HFFc6 (cell line): Measurements from ENCODE around the gene CCDC92. TPM values are rescaled to one million over a fixed set of nuclear protein-coding genes. Genes with fewer than 3 reads are reported as not detected.

ENCODE experiments used
- DNase-seq: peaks from one replicate; pipeline ENCODE4 v3.0.0-alpha.2; 2018
- H3K27ac Mint-ChIP-seq: 2 replicates; pipeline ENCODE4 v1.8.0; 2020; ENCODE audit warnings: mild to moderate bottlenecking, mixed read lengths
- H3K27me3 Mint-ChIP-seq: 2 replicates; pipeline ENCODE4 v1.8.0; 2021; ENCODE audit warnings: mild to moderate bottlenecking, moderate library complexity, mixed read lengths; ENCODE audit not compliant: insufficient read depth
- H3K36me3 Mint-ChIP-seq: 2 replicates; pipeline ENCODE4 v1.8.0; 2021; ENCODE audit warnings: low read depth, mixed read lengths
- H3K4me1 Mint-ChIP-seq: 2 replicates; pipeline ENCODE4 v1.8.0; 2020; ENCODE audit warnings: low read depth, mixed read lengths
- H3K4me3 Mint-ChIP-seq: 2 replicates; pipeline ENCODE4 v1.8.0; 2020; ENCODE audit warnings: mild to moderate bottlenecking, moderate library complexity, mixed read lengths
- H3K9me3 Mint-ChIP-seq: 2 replicates; pipeline ENCODE4 v1.8.0; 2020; ENCODE audit warnings: mild to moderate bottlenecking, mixed read lengths
- total RNA-seq, 6 experiments: library from RNA; stranded (reverse); fragmentation: NEBNext Ultra II Directional; extraction: Animal tissue kit (Norgen Biotek cat#: 25700); gene quantifications; 2 replicates in 1 of 6; 3 replicates in 5 of 6; pipeline ENCODE4 v1.2.3, GENCODE V29; 2021
- TF ChIP-seq, protein P1 (sequence below): fragments of 200-600 bp; sonication (generic); IDR thresholded peaks from 2 replicates; pipeline ENCODE4 v1.5.0; 2021; ENCODE audit warnings: antibody characterized with exemption, mild to moderate bottlenecking

The CCDC92 gene
- total RNA-seq, 6 experiments from 2014 or later: 48.3 to 55.1 (median 51.6) TPM

DNA sequence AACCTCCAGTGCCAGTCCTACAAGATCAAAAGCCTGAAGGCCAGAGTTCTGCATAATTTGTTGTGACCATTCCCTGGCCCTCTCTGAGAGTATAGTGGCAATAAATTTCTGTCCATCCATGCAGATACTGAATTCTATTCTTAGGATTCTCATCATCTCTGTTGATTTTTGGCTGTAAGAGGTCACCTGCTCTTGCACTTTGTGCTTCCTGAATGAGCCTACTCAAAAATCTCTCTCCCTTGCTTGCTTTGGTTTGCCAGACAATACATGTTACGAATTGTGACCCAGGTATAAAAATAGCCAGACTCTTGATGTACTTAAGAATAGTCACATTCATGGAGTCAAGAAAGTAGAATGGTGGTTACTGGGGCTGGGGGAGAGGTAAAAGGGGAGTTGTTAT lies 17.1 kb upstream of the CCDC92 start:
- no peak for DNase-seq
- no peak overlapping the region for H3K27ac Mint-ChIP-seq
- no peaks in the 10 kb centered on the region for H3K27me3 Mint-ChIP-seq
- TF ChIP-seq, protein P1, sequence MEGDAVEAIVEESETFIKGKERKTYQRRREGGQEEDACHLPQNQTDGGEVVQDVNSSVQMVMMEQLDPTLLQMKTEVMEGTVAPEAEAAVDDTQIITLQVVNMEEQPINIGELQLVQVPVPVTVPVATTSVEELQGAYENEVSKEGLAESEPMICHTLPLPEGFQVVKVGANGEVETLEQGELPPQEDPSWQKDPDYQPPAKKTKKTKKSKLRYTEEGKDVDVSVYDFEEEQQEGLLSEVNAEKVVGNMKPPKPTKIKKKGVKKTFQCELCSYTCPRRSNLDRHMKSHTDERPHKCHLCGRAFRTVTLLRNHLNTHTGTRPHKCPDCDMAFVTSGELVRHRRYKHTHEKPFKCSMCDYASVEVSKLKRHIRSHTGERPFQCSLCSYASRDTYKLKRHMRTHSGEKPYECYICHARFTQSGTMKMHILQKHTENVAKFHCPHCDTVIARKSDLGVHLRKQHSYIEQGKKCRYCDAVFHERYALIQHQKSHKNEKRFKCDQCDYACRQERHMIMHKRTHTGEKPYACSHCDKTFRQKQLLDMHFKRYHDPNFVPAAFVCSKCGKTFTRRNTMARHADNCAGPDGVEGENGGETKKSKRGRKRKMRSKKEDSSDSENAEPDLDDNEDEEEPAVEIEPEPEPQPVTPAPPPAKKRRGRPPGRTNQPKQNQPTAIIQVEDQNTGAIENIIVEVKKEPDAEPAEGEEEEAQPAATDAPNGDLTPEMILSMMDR: no peak
- H3K4me3 Mint-ChIP-seq: no peak overlapping the region
- peaks cover 36% of the 10 kb centered on the region for H3K4me1 Mint-ChIP-seq
- H3K36me3 Mint-ChIP-seq: peaks cover 21% of the 10 kb centered on the region
- no peaks in the 10 kb centered on the region for H3K9me3 Mint-ChIP-seq

DNA sequence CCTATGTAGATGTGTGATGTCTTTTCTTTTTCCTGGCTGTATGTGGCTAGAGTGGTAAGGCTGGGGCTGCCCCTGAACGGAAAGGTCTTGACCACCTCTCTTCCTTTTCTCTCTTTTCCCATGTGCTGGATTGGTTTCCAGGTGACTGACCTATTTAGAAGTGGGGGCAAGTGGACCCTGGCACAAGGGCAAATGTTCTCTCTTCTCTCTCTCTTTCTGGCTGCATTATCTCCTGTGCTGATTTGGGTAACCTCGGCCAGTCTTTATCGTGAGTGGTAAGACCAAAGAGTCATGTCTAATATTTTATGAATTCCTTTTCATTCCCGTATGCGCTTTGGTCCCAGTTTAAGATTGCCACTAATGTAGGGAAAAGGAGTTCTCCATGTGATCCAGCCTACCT lies 16.5 kb upstream of the CCDC92 start:
- H3K27me3 Mint-ChIP-seq: no peaks in the 10 kb centered on the region
- TF ChIP-seq, protein P1: no peak
- no peak overlapping the region for H3K27ac Mint-ChIP-seq
- peaks cover 33% of the 10 kb centered on the region for H3K4me1 Mint-ChIP-seq
- DNase-seq: no peak
- peaks cover 17% of the 10 kb centered on the region for H3K36me3 Mint-ChIP-seq
- no peak overlapping the region for H3K4me3 Mint-ChIP-seq
- H3K9me3 Mint-ChIP-seq: no peaks in the 10 kb centered on the region

DNA sequence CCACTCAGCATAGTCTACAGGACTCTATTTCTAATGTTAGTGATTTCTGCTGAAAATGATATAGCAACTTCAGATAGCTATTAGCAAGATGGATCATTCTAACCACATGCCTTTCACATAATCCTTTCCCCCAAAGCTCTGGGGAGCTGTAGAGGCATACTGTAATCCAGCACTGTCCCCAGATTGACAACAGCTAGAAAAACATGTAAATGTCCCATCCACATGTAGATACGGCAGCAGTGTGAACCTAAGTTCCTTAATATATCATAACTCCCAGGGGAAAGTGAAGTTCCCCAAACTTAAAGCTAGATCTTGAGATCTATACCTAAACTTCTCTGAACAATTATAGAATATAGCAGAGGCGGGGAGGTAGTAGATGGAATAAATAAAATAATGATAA lies 14.4 kb upstream of the CCDC92 start:
- Mint-ChIP-seq H3K27ac (no peak overlapping the region), H3K36me3 (peaks cover 13% of the 10 kb centered on the region; the same call in 1 of the 2 replicates), H3K4me3 (no peak overlapping the region), H3K9me3 (no peaks in the 10 kb centered on the region), H3K27me3 (no peaks in the 10 kb centered on the region), H3K4me1 (peaks cover 31% of the 10 kb centered on the region)
- no peak for DNase-seq
- TF ChIP-seq, protein P1: no peak

DNA sequence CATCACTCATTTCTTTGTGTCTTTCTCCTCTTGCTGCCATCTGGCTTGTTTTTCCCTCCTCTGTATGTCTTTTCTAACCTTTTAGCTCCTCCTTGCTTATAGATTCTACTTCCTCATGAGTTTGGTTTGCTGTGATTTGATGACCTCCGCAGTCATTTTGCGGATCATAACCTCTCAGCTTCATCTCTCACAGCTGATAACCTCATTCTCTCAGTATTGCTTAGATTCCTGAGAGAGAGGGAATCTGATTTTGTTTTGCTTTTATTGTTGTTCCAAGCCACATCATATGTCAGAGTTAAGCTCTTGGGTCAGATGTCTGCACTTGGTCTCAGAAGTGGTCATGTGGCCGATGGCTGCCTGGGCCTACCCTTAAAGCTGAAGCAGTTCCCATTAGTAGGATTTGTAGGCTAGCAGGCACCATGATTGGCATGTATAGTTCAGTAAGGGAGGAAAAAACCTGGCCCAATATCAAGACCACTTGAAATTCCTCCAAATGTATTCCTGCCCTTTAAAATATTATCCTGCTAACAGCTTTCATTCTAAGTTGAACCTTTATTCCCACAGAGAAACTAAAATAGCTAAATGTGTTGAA lies 13.8 kb upstream of the CCDC92 start:
- no peak overlapping the region for H3K4me3 Mint-ChIP-seq
- H3K27me3 Mint-ChIP-seq: no peaks in the 10 kb centered on the region
- no peak for DNase-seq
- H3K36me3 Mint-ChIP-seq: peaks cover 13% of the 10 kb centered on the region; the same call in 1 of the 2 replicates
- TF ChIP-seq, protein P1: no peak
- no peak overlapping the region for H3K27ac Mint-ChIP-seq
- H3K4me1 Mint-ChIP-seq: peaks cover 25% of the 10 kb centered on the region
- no peaks in the 10 kb centered on the region for H3K9me3 Mint-ChIP-seq

DNA sequence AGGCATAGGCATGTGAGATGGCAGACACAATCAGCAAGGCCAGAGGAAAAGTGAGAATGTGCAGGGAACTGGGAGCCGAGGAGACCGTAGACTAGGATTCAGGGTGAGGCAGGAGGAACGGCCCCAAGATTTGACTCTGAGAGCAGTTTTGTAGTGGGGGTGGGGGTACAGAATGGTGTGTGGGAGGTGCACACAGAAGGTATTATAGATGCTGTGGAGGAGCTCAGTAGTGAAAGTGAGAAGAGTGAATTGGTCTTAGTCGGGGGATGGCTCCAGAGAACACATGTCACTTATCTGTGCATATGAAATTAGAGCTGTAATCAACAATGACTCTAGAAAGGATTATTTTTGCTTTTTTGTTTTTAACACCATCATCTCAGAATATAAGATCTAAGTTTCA lies 12.3 kb upstream of the CCDC92 start:
- Mint-ChIP-seq H3K9me3 (no peaks in the 10 kb centered on the region), H3K4me1 (peaks cover 11% of the 10 kb centered on the region), H3K4me3 (no peak overlapping the region), H3K36me3 (peaks cover 13% of the 10 kb centered on the region; the same call in 1 of the 2 replicates), H3K27me3 (no peaks in the 10 kb centered on the region), H3K27ac (no peak overlapping the region)
- TF ChIP-seq, protein P1: no peak
- no peak for DNase-seq
